Fibroblast of villous mesenchyme (primary cell): Measurements from ENCODE around the gene NFIA. TPM values are rescaled to one million over a fixed set of nuclear protein-coding genes. Genes with fewer than 3 reads are reported as not detected.

Experiments used
- DNase-seq: peaks from one replicate; pipeline ENCODE4 v3.0.0-alpha.2; 2010; ENCODE audit warnings: low read depth
- H3K4me3 ChIP-seq: 2 replicates; pipeline ENCODE4 v1.5.1; 2011; ENCODE audit warnings: low read depth, mild to moderate bottlenecking, low read length
- total RNA-seq: library from RNA; depleted of rRNA; stranded (reverse); fragments of >200 nt; gene quantifications from 2 replicates; pipeline ENCODE4 v1.2.3, GENCODE V29; 2012
- TF ChIP-seq, protein P1 (sequence below): IDR thresholded peaks from 2 replicates; pipeline ENCODE4 v1.5.1; 2012; ENCODE audit warnings: low read depth, mild to moderate bottlenecking, low read length; ENCODE audit not compliant: insufficient read depth

Gene NFIA
- total RNA-seq, 1 donor = 10.4 TPM

DNA sequence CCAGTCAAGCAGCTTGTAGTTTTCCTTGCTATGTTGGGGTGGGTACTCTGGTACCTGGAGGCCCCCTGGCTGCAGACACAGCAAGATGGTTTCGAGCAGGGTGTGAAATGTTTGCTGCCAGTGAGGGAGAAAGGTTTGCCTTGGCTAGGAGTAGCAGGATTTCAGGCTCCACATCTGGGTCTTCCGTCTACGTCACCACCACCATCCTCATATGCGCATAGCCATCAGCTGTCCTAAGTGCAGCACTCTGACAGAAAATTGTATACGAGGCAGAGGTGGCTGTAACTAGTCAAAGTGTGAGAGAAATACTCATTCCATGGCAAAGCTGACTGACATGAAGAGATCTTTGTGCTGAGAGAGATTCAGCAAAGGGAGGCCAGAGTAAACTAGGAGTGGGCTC lies 212.6 kb downstream of the NFIA start:
- DNase-seq = no peak
- no peak overlapping the region for H3K4me3 ChIP-seq
- TF ChIP-seq, protein P1, sequence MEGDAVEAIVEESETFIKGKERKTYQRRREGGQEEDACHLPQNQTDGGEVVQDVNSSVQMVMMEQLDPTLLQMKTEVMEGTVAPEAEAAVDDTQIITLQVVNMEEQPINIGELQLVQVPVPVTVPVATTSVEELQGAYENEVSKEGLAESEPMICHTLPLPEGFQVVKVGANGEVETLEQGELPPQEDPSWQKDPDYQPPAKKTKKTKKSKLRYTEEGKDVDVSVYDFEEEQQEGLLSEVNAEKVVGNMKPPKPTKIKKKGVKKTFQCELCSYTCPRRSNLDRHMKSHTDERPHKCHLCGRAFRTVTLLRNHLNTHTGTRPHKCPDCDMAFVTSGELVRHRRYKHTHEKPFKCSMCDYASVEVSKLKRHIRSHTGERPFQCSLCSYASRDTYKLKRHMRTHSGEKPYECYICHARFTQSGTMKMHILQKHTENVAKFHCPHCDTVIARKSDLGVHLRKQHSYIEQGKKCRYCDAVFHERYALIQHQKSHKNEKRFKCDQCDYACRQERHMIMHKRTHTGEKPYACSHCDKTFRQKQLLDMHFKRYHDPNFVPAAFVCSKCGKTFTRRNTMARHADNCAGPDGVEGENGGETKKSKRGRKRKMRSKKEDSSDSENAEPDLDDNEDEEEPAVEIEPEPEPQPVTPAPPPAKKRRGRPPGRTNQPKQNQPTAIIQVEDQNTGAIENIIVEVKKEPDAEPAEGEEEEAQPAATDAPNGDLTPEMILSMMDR = no peak

DNA sequence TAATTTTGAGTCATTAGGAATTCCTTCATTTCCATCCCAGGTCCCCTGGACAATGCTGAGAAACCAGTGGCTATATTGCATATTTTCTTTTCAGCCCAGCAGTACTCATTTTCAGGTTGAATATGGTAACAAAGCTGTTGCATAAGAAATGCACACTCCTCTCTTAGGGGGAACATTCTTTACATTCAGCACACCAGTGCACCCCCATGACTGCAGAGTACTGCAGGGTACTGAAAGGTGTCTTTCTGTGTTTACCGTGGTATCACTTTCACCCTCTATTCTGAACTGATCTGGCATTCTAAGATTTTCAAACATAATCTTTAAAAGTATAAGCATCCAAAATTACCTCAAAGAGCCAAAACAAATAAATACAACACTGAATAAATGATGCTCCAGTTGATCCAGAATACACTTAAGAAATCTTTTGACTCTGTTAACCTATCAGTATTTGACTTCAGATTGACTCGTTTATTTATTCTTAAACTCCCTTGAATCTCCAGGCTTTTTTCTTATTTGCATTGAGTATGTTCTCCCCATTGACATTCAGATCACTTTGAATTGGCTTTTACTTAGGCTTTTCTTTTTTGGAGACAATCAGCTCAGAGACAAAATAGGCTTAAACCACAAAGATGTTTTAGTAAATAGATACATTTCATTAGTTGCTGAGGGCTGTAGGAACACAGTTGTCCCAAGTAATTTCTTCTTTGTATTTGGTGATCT lies 213.6 kb downstream of the NFIA start:
- no peak overlapping the region for H3K4me3 ChIP-seq
- TF ChIP-seq, protein P1 = no peak
- no peak for DNase-seq

DNA sequence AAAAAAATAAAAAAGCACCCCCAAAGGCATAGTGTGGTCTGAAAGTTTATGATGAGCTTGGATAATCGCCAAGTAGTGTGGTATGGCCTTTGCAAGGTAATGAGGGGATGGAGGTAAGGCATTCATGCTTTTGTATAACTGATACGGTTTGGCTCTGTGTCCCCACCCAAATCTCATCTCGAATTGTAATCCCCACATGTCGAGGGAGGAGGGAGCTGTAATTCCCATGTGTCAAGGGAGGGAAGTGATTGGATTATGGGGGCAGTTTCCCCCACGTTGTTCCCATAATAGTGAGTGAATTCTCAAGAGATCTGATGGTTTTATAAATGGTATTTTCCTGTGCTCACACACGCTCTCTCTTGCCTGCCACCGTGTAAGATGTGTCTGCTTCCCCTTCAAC lies 215.5 kb downstream of the NFIA start:
- no peak for DNase-seq
- H3K4me3 ChIP-seq = no peak overlapping the region
- TF ChIP-seq, protein P1 = no peak

DNA sequence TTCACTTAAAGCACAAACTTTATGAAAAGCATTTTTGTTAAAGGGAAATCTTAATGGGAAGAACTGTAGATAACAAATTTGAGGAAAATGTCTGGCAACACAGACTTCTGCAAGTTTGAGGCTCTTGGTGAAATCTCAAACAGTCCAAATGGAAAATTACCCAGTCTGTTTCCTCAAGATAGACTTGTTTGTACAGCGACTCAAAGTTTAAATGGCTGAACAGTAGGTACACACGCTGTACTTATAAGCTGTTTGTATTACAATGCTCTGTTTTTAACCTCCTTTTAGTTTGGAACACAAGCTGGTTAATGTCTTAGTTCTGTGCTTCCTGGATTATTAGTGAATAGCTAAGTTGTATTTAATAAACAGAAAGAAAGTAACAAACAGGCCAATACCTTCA lies 217.1 kb downstream of the NFIA start:
- no peak overlapping the region for H3K4me3 ChIP-seq
- no peak for DNase-seq
- TF ChIP-seq, protein P1 = no peak

DNA sequence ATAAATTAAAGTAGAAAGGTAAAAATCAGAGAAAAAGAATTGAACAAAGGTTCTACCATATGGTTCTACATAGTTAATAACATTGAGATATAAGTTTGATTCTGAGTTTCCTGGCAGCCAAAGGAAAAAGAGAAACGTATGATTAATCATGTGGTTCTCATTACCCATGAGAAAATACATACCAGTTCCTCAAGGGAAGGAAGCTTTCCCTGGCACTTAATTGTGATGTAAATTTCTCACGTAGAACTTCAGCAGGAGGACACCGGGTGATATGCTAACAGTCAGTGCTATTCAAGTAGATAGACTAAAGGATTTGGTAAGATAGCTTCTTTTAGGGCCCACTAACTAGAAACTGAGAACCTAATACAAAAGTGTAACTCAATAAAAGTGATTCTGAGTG lies 218.5 kb downstream of the NFIA start:
- TF ChIP-seq, protein P1 = no peak
- H3K4me3 ChIP-seq = no peak overlapping the region
- DNase-seq = no peak

DNA sequence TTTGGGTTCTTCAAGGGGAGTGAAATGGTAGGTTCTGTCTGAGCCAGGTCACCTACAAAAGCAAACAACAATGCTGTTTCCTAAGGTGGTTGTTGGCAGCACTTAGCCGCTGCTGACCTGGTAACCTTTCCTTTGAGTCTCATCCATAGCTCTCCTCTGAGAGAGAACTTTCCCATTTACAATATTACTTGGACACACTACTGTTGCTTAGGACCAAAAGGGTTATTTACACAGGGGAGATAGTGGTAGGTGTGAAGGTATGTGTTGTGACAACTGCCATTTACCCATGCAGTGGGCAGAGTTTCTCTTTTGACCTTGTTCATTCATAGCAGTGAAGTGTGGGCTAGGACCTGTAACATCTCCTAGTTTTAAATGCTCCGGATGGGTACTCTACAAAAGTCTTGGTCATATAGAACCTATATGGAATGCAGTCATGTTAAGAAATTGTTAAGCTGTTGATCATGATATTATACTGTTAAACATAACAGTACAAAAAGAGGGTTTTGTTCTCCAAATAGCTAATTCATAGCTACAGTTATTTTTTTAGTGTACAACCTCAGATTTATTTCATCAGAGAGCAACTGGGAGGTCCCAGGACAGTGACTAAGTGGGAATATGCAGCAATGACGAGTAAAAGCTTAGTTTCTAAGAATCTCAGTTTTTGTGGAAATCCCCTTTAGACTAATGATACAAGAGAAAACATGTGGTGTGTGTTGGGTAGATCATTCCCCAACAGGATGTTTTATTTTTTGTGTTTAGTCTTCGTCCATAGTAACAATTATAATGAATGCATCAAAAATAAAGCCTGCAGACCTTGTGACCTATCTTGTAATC lies 219.7 kb downstream of the NFIA start:
- H3K4me3 ChIP-seq = no peak overlapping the region
- TF ChIP-seq, protein P1 = no peak
- DNase-seq = peak; percentile 78
